IgD-negative memory B cell (primary cell): ENCODE data around the gene PRCD. TPM values are rescaled to one million over a fixed set of nuclear protein-coding genes. Genes with fewer than 3 reads are reported as not detected.
"Not testable (repeated sequence)": the region's sequence is repeated elsewhere in the genome, so short reads cannot be mapped to it uniquely, and the experiment has no call there.

ENCODE experiments used
- H3K27ac Mint-ChIP-seq, 3 donors: one replicate each; pipeline ENCODE4 v1.8.0; 2020 to 2022; ENCODE audit warnings: mild to moderate bottlenecking in 3 of 3, mixed read lengths in 3 of 3, moderate library complexity in 1 of 3
- H3K27me3 Mint-ChIP-seq: one replicate; pipeline ENCODE4 v1.8.0; 2021; ENCODE audit warnings: mixed read lengths
- H3K36me3 Mint-ChIP-seq: one replicate; pipeline ENCODE4 v1.8.0; 2020; ENCODE audit warnings: mild to moderate bottlenecking, mixed read lengths
- H3K4me1 Mint-ChIP-seq, 3 donors: one replicate each; pipeline ENCODE4 v1.8.0; 2020 to 2022; ENCODE audit warnings: mixed read lengths in 3 of 3, mild to moderate bottlenecking in 1 of 3
- H3K4me3 Mint-ChIP-seq, 4 donors: one replicate each; pipeline ENCODE4 v1.8.0; 2020 to 2022; ENCODE audit warnings: mild to moderate bottlenecking in 4 of 4, mixed read lengths in 4 of 4, moderate library complexity in 3 of 4
- H3K9me3 Mint-ChIP-seq, 3 donors: one replicate each; pipeline ENCODE4 v1.8.0; 2020 to 2021; ENCODE audit warnings: mixed read lengths in 3 of 3, mild to moderate bottlenecking in 1 of 3
- polyA plus RNA-seq: library from polyadenylated mRNA; unstranded; fragments of 300-500 nt; fragmentation: Illumina TruSeq; gene quantifications from one replicate; pipeline ENCODE4 v1.2.3, GENCODE V29; 2021

Gene PRCD
- polyA plus RNA-seq, 1 donor from 2014 or later, result 24.4 TPM

DNA sequence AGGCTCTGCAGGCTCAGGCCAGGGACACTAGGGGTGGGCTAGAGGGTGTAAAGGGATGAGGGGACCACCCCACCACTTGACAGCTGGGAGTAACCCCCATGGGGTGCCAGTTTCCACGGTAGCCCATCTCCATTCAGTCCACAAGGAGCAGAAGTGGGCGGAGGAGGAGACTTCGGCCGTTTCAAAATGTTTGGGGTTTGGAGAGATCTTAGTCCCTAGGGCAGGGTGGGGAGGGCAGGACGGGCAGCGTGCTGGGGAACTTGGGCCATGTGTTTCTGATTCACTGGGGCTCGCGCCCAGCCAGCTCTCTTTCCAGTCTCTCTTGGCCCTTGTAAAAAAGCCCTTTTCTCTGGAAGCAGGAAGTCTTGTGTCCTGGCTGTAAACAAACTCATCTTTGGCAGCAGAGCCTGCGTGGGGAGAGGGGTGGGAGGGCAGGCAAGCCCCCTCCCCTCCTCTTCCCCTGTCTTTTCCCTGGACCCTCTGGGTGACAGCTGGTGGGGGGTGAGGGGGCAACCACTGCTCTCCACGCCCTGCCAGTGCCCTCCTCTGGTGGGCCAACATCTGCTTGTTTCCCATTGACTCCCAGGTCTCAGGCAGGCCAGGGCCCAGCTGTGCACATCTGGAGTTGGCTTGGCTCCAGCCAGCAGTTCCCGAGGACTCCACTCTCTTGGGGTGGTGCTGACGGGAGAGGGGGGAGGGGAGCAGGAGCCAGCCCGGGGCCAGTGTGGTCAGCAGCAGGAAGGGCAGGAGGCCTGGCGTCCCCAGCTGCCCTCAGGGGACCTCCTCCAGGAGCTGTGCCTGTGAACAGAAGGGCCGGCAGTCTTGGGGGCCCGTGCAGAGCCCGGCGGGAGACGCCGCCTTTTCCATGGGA is 10.4 kb upstream of the PRCD start:
- Mint-ChIP-seq H3K4me3 (peak overlapping the region; percentile 91 to 99 (median 97)), H3K9me3 (no peaks in the 10 kb centered on the region), H3K27me3 (no peaks in the 10 kb centered on the region), H3K36me3 (no peaks in the 10 kb centered on the region), H3K4me1 (peaks cover 13 to 30% (median 28%) of the 10 kb centered on the region in 3 donors), H3K27ac (peak overlapping the region; percentile 56 to 97 (median 91))

DNA sequence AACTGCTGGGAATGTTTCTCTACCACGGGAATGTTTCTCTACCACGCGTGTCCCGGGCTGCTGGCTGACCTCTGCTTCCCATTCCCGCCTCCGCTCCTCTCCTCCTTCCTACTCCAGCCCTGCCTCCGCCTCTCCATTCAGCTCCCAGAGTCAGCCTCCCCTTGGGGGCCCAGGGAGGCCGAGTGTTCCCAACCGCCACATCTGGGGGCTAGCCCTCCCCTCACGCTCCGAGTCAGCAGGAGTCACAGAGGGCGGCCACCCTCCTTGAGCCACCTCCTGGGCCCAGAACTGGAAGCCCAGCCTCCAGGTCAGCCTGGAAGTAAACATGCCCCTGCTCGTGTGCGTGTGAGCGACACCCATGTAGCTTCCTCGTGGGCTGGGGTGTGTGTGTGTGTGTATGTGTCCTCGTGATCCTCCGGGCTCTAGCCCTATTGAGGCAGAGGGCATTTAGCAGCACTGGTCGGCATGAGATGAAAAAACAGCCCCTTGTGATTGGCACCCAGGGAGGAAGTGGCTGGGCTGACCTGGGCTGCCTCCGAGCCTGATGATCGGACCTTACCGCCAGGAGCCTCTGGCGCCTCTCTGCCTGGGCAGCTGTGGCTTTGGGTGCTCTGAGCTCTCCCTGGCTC is 9.6 kb upstream of the PRCD start:
- H3K27me3 Mint-ChIP-seq, result peaks cover 1% of the 10 kb centered on the region
- H3K4me3 Mint-ChIP-seq, result peak overlapping the region in 3 of 4 donors; percentile 33 to 79 (median 38)
- H3K9me3 Mint-ChIP-seq, result no peaks in the 10 kb centered on the region
- H3K27ac Mint-ChIP-seq, result peak overlapping the region; percentile 60 to 91 (median 87)
- peaks cover 8 to 24% (median 23%) of the 10 kb centered on the region in 3 donors for H3K4me1 Mint-ChIP-seq
- H3K36me3 Mint-ChIP-seq, result no peaks in the 10 kb centered on the region

DNA sequence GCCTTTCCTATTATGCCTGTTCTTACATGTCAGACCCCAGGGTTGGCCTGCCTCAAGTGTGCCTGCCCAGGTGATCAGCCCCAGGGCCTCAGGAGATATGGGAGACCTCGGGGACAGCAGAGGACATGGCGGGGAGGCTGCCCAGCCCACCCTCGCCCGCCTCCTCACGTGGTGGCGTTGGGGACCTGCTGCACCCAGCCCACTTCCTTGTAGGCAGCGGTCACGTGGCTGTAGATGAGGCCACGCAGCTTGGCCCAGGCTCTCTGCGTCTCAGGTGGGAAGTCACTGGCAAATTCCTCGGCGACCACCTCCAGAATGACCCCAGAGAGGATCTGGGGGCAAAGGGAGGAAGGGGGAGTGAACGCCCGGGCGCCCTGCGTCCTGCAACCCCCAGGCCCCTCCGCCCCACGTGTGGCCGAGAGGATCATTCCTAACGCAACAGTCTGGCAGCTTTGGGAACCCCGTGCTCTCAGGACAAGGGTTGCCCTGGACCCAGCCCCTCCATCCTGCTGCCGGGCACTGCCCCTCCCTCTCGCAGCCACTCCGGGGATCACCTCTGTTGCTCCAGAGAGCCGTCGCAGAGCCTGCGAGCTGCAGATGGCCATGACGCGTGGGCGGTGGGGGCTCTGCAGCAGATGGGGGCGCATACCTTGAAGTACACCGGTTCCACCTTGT is 8.9 kb upstream of the PRCD start:
- peak overlapping the region in 2 of 4 donors; percentile 38 to 79 for H3K4me3 Mint-ChIP-seq

DNA sequence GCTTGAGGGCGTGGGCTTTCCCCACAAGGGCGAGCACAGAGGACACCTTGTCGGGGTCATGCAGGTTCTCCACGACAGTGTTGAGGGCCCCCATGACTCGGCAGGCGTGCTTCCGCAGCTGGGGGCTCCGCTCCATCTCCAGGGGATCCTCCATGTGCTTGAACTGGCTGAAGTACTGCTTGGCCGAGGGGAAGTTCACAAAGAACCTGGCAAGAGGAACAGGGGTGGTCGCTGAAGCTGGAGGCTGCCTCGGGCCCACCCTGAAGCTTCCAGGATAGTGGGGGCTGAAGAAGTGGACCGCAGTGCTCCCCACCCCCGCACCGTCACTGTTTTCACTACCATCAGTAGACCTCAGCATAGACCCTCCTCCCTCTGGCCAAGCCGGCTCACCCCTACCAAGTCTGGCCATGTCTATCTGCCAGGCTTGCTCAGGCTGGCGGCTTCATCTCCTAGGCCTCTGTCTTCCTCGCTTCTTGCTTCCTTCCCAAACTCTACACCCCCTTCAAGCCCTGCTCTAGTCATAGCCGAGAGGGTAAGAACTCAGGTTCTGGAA is 8.3 kb upstream of the PRCD start:
- Mint-ChIP-seq H3K9me3 (no peaks in the 10 kb centered on the region), H3K27ac (peak overlapping the region in 2 of 3 donors; percentile 76 to 86), H3K4me3 (peak overlapping the region in 3 of 4 donors; percentile 30 to 84 (median 34)), H3K4me1 (peaks cover 10 to 28% (median 24%) of the 10 kb centered on the region in 3 donors), H3K27me3 (peaks cover 7% of the 10 kb centered on the region), H3K36me3 (no peaks in the 10 kb centered on the region)

More for the DNA sequence above, 8.9 kb upstream of the PRCD start:
- Mint-ChIP-seq H3K4me1 (peaks cover 8 to 24% (median 23%) of the 10 kb centered on the region in 3 donors), H3K9me3 (no peaks in the 10 kb centered on the region), H3K36me3 (no peaks in the 10 kb centered on the region), H3K27me3 (peaks cover 1% of the 10 kb centered on the region), H3K27ac (peak overlapping the region in 2 of 3 donors; percentile 76 to 87)

DNA sequence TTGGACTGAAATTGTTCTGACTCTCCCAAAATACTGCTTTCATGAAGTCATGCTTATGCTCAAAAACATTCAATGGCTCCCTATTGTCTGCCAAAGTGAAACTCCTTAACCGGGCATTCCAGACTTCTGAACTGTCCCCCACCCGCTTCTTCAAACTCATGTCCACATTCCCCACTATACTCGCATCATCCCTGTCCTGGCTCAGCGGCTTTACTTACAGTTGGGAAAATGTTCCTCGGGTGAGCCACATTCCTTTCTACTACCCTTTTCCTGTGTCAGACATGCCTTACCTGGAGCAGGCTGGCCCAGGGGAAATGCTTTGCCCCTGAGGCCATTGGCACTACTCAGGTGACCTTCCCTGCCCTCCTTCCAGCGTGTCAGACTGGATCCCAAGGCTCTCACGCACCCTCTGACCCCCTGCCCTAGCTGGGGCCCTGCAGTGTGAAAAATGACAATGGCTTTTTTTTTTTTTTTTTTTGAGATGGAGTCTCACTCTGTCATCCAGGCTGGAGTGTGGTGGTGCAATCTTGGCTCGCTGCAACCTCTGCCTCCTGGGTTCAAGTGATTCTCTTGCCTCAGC is 7.7 kb upstream of the PRCD start:
- peaks cover 9 to 28% (median 25%) of the 10 kb centered on the region in 3 donors for H3K4me1 Mint-ChIP-seq
- no peaks in the 10 kb centered on the region for H3K9me3 Mint-ChIP-seq
- H3K27me3 Mint-ChIP-seq, result peaks cover 7% of the 10 kb centered on the region
- H3K27ac Mint-ChIP-seq, result peak overlapping the region in 1 of 3 donors; percentile 76
- no peaks in the 10 kb centered on the region for H3K36me3 Mint-ChIP-seq
- H3K4me3 Mint-ChIP-seq, result peak overlapping the region in 3 of 4 donors; percentile 34 to 84 (median 58)

DNA sequence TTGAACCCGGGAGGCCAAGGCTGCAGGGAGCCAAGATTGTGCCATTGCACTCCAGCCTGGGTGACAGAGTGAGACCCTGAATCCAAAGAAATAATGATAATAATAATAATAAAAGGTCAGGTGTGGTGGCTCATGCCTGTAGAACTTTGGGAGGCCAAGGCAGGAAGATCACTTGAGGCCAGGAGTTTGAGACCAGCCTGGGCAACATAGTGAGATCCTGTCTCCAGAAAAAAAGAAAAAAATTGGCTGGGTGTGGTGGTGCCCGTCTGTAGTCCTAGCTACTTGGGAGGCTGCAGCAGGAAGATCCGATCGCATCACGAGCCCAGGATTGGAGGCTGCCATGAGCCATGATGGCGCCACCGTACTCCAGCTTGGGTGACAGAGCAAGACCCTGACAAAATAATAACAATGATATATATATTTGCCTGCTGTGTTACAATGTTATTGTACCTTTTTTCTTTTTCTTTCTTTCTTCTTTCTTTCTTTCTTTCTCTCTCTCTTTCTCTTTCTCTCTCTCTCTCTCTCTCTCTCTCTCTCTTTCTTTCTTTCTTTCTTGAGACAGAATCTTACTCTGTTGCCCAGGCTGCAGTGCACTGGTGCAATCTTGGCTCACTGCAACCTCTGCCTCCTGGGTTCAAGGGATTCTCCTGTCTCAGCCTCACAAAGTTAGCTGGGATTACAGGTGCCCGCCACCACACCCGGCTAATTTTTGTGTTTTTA is 6.0 kb upstream of the PRCD start:
- Mint-ChIP-seq H3K4me1 (peaks cover 8 to 19% (median 18%) of the 10 kb centered on the region in 3 donors), H3K27ac (peak overlapping the region in 1 of 3 donors; percentile 14), H3K4me3 (peak overlapping the region in 1 of 4 donors; percentile 57)
- H3K27me3 Mint-ChIP-seq, H3K36me3 Mint-ChIP-seq, H3K9me3 Mint-ChIP-seq: not testable (repeated sequence)

DNA sequence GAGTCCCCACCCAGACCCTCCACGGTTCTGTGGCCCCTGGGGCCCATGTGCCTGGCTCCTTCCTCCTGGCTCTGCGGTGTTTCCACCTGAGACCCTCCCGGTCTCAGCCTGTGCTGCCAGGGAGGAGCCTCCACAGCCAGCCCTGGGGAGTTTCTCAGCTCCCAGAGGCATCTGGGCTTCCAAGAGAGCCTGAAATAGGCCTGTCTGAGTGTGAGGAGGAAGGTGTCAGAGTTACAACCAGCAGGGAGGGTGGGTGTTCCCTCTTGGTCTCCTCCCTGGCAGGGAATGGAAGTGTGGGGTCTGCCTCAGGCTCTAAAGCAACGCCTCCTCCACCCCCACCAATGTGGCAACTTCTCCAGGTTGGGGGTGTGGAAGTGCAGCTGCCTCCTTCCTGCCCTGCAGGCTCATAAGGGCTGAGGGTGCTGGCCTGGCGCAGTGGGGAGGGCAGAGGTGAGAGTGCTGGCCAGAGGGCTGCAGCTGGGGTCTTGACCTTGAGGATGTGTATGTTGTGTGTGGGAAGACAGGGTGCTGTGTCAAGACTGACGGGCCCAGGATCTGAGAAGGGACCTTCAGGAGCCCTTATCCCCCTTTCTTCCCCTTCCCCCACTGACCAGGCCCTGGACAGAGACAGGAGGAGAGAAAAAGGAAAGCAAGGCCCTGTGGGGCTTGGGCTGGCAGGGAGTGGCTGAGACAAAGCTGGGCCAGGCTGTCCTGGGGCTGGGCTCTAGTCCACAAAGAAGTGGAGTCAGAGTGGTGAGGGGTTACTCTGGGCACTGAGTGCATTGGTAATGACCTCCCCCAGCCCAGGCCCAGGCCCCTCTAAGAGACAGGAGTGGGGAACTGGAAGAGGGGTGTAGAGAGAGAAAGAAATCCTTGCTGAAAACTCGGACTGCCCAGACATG is 4.8 kb upstream of the PRCD start:
- no peaks in the 10 kb centered on the region for H3K9me3 Mint-ChIP-seq
- H3K4me3 Mint-ChIP-seq, result peak overlapping the region in 2 of 4 donors; percentile 66 to 83
- H3K4me1 Mint-ChIP-seq, result peaks cover 7 to 25% (median 22%) of the 10 kb centered on the region in 3 donors
- H3K27ac Mint-ChIP-seq, result peak overlapping the region in 1 of 3 donors; percentile 14
- peaks cover 15% of the 10 kb centered on the region for H3K27me3 Mint-ChIP-seq
- H3K36me3 Mint-ChIP-seq, result peaks cover 2% of the 10 kb centered on the region

DNA sequence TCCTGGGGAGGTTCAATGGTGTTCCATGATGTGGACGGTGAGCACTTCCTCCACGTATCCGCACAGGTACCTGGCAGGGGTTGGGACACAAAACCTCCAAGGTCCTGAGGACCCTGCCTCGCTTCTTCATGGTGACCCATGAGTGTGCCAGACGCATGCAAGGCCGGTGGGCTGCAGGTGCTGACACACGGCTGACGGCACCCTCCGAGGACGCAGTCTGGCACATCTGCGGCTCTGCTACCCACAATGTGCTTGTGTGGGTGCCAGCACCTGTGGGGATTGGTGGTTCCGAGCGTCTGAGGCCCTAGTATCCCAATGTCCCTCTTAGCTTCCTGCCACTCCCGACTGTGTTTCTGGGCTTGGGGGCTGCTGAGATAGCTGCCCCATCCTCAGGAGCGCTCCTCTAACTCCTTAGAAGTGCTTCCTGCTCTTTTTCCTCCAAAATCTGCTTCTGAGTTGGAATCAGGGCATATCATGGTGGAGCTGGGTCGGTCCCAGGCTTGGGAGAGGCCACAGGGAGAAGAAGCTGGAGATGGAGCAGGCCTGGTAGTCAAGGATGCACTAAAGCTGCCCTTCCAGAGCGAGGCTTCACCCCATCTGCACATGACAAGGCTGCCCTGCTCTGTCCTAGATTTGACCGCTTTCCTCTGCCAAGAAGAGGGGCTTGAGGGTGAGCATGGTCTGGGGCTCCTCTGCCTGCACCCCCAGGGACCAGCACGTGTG is 3.9 kb upstream of the PRCD start:
- Mint-ChIP-seq H3K27me3 (peaks cover 15% of the 10 kb centered on the region), H3K27ac (no peak overlapping the region), H3K9me3 (no peaks in the 10 kb centered on the region), H3K36me3 (peaks cover 2% of the 10 kb centered on the region), H3K4me3 (peak overlapping the region in 2 of 4 donors; percentile 42 to 67), H3K4me1 (peaks cover 5 to 21% (median 18%) of the 10 kb centered on the region in 3 donors)

DNA sequence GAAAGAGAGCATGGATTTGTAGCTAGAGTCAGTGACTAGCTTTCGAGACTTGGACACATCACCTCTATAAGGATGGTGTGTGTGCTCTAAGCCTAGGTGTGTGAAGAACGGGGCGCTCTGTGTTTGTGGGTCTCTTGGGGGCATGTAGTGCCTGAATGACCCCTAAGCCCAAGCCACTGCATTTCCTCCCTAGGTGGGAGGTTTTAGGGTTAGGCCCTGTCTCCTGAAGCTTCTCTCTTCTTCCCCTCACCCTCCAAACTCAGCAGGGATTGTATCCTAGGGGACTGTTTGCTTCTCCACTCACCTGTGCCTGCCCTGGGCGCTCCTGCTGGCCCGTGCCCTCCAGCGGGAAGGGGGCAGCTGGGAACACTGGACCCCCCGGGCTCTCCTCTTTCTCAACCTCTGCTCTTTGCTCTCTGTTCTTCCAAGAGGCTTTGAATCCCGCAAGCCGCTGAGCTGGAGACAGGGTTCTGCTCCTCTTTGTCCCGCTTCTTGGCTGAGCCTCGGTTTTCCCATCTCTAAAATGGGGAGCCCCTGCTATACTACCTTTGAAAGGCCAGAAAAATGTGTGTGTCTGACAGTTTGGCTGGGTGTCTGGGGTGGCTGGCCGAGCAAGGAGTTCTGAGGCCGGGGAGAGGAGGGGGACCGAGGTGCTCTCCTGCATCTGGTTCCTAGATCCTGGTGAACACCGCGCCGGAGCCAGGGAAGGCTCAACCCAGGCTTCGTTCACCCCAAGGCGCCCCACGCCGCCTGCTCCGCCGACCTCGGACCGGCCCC is 3.1 kb upstream of the PRCD start:
- Mint-ChIP-seq H3K36me3 (peaks cover 2% of the 10 kb centered on the region), H3K4me1 (peaks cover 5 to 19% (median 15%) of the 10 kb centered on the region in 3 donors), H3K4me3 (peak overlapping the region; percentile 12 to 83 (median 47)), H3K9me3 (no peaks in the 10 kb centered on the region), H3K27ac (no peak overlapping the region), H3K27me3 (peaks cover 15% of the 10 kb centered on the region)

DNA sequence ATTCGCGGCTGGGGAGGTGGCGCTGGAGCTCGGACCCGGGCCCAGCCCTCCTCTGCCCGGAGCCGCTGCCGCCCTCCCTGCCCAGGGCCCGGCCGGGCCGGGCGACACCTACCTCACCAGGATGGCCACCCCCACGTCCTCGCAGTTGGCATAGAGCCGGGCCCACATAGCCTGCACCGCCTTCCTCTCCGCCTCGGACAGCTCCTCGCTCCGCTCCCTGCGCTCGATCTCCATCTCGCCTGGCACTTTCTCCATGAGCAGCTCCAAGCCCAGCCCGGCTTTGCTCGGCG is 2.6 kb upstream of the PRCD start:
- Mint-ChIP-seq H3K4me3 (peak overlapping the region in 3 of 4 donors; percentile 37 to 68 (median 44)), H3K9me3 (no peaks in the 10 kb centered on the region)

DNA sequence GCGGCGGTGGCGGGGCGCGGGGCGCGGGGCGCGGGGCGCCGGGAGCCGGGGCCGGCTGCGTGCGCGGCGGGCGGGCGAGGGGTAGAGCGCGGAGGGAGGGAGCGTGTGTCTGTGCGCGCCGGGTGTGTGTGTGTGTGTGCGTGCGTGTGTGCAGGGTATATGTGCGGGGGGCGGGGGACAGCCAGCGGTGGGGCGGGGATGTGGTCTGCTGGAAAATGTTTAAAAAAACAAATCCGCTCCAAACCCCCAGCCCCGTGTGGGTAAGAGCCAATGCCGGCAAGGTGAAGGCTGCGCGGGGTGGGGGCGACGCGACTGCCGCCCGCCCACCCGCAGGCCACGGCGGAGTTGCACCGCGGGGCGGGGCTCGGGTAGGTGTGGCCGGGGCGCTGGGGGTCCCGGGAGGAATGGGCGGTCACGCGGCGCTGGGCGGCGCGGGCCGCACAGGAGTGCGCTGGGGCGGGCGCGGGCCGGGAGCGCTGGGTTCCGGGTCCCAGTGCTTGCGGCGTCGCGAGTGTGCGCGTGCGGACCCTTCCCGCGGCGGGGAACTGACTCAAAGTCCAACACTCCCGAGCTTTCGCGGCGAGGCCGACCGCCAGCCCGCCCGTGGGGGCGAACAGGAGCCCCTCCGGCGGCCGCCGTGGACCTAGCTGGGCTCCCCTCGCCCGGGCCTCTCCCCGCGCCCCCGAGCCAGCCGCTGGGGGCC is 2.1 kb upstream of the PRCD start, which contains the start of gene CYGB:
CYGB (minus strand) TSS at position 132 of the 703 bp plus-strand sequence. CDS start 167 bp downstream, outside the sequence.
- peaks cover 15% of the 10 kb centered on the region for H3K27me3 Mint-ChIP-seq
- H3K9me3 Mint-ChIP-seq, result no peaks in the 10 kb centered on the region
- H3K27ac Mint-ChIP-seq, result no peak within 1 kb of the TSS
- peaks cover 7 to 13% (median 11%) of the 10 kb centered on the region in 3 donors for H3K4me1 Mint-ChIP-seq
- peak within 1 kb of the TSS; percentile 42 to 88 (median 58) for H3K4me3 Mint-ChIP-seq
- peaks cover 3% of the 10 kb centered on the region for H3K36me3 Mint-ChIP-seq

More for the DNA sequence above, 2.6 kb upstream of the PRCD start:
- Mint-ChIP-seq H3K36me3 (peaks cover 2% of the 10 kb centered on the region), H3K4me1 (peaks cover 5 to 13% (median 11%) of the 10 kb centered on the region in 3 donors), H3K27ac (no peak overlapping the region), H3K27me3 (peaks cover 15% of the 10 kb centered on the region)
